Stimulated activated CD4-positive, alpha-beta T cell treated with anti-CD3 and anti-CD28 coated beads, Interleukin-2, amount 100 ng/mL, for 24 hours (primary cell): Measurements from ENCODE around the gene SERINC2.
A peak's percentile ranks its signal among the peaks of the same experiment; 100 is the strongest.
"Not testable (repeated sequence)": the region's sequence is repeated elsewhere in the genome, so short reads cannot be mapped to it uniquely, and the experiment has no call there.

Experiments
- DNase-seq, 2 donors: peaks; one replicate each; pipeline ENCODE4 v3.0.0-alpha.2; 2020

SERINC2 gene

GRCh38 chr1:31434979-31435378, 22.0 kb downstream of the SERINC2 start:
- DNase-seq = peak in 1 of 2 donors; percentile 10

GRCh38 chr1:31435471-31436409, 22.7 kb downstream of the SERINC2 start:
- no peak for DNase-seq

DNA sequence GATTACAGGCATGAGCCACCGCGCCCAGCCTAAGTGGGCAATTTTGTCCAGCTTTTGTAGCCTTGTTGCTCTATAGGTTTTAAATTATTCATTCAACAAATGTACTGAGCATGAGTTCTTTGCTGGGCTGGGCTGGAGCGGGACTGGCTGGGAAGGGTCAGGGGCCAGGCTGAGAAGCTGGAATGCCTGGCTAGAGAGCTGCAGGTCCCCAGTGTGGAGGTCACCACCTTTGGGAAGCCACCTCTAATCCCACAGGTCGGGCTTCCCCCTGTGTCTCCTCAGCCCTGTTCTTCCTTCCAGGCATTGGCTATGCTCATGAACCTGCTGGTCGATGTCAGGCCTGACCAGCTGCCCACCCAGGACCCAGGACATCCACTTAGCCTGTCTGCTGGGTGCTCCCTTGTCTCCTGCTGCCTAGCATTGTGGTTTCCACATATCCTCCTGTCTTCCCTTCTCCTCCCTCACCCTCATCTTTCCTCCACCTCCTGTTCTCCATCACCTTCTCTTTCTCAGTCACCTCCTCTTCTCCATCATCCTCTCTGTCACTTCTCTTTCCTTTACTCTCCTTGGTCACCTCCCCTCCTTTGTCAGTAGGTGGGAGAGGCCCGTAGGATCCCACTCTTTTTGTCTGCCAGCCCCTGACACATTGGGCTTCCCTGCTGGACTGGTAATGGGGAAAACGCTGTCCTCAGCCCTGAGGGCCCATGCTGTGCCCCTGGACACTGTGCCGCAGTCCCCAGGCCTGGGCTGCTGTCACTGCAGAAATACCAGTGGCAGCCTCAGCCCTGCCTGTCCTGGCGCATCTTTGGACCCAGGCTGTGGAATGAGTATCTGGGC, 23.8 kb downstream of the SERINC2 start:
- DNase-seq = no peak

DNA sequence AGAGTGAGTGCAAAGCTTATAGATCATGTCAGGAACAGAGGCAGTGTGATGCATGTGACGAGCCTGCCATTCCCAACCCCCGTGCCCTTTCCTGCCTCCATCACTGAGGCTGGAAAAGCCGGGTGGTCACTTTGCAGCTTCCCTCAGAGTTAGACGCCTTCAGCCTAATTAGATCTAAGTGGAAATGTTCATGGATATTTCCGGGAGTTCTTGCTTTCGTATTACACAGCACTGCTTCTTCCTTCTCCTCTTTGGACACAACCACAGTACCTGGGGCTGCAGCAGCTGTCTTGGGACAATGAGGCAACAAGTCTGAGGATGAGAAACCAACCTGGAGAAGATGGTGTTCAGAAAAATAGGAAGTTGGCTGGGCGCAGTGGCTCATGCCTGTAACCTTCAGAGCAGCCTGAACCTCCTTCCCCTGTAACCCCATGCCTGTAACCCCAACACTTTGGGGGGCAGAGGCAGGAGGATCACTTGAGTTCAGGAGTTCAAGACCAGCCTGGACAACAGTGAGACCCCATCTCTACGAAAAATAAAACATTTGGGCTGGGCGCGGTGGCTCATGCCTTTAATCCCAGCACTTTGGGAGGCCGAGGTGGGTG, 24.5 kb downstream of the SERINC2 start:
- DNase-seq = no peak

DNA sequence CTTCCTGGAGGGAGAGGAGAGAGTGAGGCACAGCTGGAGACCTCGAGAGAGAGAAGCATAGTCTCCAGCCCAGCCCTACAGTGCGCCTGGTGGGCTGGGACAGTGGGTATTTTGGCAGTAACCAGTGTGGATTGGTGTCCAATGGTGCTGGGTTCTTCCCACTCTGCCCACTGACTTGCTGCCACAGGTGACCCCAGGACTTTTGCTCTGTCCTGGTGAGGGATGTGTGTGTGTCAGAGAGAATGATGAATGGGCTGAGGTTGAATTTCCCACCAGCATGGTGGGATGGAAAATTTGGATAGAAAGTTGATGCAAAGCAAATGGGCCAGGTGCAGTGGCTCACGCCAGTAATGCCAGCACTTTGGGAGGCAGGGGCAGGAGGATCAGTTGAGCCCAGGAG, 26.3 kb downstream of the SERINC2 start:
- no peak for DNase-seq

GRCh38 chr1:31441073-31441472, 28.1 kb downstream of the SERINC2 start:
- DNase-seq = no peak

DNA sequence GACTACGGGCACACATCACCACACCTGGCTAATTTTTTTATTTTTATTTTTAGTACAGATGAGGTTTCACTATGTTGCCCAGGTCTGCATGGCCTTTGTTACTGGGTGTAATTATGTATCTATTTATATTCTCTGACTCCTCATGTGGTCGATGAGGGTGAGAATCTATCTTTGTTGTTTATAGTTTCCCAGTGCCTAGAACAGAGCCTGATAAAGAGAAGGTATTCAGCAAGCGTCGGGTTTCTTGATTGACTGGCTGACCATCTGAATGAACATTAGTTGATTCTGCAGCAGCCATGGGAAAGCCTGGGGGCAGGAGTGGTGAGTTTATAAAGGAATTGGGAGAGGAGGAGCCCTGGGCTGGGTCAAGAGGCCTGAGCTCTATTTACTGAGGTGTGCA, 28.5 kb downstream of the SERINC2 start:
- DNase-seq = no peak

DNA sequence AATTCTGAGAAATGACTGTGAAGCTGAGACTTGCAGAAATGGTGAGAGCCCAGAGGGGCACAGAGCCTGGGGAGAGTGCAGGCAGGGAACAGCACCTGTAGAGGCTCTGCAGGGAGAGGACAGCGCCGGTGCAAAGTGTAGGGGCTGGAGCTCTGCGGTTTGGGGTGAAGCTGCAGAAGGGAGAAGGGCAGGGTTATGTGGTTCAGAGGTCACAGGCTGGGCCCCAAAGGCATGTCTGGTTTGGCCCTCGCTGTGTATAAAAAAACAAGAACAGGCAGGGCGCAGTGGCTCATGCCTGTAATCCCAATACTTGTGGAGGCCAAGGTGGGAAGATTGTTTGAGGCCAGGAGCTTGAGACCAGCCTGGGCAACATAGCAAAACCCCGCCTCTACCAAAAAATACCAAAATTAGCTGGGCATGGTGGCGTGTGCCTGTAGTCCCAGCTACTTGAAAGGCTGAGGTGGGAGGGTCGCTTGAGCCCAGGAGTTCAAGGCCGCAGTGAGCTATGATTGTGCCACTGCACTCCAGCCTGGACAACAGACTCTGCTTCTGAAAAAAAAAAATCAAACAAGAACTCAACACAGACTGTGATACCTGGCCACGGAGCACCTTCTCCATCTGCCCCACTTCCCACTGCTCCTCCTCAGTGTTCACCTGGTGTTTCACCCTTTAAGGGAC, 29.1 kb downstream of the SERINC2 start:
- DNase-seq = no peak

- no peak for DNase-seq
These were observed 29.6 kb downstream of the SERINC2 start for GRCh38 chr1:31442648-31442994.

DNA sequence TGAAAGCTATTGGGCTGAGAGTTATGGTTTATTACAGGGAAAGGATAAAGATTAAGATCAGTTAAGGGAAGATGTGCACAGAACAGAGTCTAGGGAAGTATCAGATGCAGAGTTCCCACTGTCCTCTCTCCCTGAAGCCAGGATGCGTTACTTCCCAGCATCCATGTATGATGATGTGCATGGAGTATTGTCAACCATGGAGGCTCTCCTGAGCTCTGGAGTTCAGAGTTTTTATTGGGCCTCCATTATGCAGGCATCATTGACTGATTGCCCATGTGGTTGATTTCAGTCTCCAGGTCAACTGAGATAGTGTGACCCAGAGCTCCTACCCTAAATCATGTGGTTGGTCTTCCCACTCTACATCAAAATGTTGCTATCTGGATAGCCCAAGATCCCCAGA, 30.7 kb downstream of the SERINC2 start:
- no peak for DNase-seq

DNA sequence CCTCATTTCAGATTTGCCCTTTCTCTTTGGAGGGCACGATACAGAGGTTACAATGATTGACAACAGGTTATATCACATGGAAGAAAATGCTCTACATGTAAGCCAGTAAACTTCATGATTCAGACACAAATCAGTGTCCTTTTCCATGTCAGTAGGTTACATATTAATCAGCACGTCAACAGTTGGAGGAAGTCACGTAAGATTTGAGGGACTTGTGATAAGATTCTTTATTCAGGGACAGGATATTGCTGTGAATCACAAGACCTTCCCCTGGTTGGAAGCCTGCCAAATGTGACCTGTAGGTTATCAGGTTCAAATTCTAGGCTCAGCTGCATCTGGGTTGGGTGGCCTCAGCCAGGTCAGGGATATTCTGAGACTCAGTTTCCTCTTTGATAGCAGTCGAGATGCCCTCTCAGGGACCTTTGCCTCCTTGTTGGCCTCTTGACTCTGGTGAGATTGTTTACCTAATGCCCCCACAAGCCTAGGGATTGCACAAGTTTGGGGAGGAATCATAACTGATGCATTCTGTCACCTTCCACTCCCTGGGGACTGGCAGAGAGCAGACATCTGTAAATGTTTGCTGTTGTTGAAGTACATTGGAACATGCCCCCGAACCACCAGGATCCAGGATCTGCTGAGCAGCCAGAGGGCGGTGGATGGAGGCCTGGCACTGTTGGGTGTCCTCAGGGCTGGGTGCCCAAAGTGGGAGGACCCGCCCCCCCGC, 31.9 kb downstream of the SERINC2 start:
- DNase-seq = no peak

DNA sequence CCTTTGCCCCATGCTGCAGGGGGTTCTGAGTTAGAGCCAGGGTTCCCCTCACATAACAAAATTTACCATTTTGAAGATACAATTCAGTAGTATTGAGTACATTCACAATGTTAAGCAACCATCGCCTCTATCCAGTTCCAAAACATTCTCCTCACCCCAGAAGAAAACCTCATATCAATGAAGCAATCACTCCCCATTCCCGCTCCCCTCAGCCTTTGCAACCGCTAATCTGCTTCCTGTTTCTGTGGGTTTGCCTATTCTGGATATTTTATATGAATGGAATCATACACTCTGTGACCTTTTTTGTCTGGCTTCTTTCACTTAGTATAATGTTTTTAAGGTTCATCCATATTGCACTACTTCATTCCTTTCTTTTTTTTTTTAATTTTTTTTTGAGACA, 32.9 kb downstream of the SERINC2 start:
- DNase-seq = no peak

- DNase-seq = no peak
These were observed 34.2 kb downstream of the SERINC2 start for GRCh38 chr1:31447210-31447609.

- DNase-seq = no peak
These were observed 40.5 kb downstream of the SERINC2 start for GRCh38 chr1:31453384-31454079.

DNA sequence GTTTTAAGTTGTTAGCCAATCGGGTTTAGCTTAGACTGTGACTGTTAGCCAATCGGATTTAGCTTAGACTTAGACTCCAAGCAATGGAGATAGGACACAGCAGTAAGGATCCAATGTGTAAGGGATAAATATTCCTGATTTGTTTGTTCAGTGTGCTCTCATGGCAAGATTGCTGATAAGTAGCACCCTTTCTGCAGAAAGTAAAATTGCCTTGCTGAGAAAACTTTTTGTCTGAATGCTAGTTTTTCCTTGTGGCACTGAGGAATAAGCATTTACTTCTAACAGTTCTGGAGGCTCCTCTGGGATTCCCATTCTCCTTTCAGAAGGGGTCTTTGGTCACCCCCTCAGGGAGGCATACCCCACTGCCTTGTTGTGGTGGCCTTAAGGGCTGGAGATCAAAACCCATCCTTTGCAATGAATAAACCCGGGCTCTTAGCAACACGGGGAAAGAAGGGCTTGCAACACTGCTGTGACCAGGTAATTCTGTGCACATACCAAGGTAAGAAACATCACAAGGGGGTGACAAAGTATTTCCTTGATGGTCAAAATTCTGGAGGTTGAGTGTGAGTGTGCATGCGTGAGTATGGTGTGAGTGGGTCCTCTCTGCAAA, 45.4 kb downstream of the SERINC2 start:
- no peak for DNase-seq

DNA sequence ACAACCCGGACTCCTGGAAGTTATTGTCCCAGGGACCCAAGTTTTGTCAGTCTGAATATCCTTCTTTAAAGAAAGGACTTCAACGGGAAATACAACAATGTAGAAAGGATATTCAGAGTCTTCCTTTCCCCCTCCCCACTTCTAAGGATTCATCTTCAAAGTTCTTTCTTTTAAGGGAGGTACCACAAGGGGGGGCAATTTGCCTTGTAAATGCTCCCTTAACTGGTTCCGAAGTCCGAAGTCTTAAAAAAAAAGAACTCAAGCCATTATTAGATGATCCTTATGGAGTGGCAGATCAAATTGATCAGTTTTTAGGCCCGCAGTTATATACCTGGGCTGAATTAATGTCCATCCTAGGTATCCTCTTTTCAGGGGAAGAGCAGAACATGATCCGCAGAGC, 47.0 kb downstream of the SERINC2 start:
- no peak for DNase-seq

DNA sequence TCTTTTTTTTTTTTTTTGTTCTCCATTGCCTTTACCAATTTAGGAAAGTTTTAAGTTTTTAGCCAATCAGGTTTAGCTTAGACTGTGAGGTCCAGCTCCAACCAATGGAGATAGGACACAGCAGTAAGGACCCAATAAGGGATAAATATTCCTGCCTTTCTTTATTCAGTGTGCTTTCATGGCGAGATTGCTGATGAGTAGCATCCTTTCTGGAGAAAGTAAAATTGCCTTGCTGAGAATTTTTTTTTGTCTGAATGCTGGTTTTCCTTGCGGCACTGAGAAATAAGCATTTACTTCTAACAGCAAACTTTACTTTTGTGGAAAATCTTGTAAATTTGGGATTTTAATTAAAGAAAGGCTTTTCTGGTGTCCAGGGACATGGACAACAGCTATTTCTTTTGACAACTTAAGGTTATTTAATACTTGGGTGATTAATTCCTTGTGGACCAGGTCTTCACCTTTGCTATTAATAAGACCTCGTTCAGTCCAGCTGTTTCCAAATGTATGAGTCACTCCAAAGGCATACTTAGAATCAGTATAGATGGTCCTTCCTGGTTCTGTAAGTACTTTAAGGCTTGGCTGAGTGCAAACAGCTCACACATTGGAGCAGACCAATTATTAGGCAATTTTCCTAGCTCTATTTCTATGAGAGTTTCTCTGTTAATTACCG, 54.1 kb downstream of the SERINC2 start:
- no peak for DNase-seq

DNA sequence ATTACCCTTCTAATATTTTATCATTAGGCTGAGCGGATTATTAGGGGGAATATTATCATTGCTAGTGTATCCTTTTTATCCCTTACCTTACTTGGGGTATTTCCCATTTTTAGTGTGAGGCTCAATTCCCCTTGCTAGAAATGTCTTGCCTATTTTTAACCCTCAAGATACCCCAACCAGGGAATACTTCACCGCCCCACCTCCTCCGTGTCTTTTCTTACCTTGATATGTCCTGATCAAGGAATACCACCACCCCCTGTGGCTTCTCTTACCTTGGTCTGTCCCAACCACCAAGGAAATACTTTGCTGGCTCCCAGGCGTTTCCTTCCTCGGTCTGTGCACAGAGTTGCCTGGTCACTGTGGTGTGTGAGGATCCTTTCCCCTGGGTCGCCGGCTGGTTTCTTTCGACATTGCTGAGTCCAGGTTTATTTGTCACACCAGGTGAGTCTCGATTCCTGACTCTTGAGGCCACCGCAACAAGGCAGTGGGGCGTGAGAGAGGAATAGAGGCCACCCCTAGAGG, 57.8 kb downstream of the SERINC2 start:
- no peak for DNase-seq

- DNase-seq = not testable (repeated sequence)
These were observed 58.7 kb downstream of the SERINC2 start for GRCh38 chr1:31471452-31472313.
